Fibroblast of lung (primary cell): ENCODE measurements around the gene SDF2L1. TPM values are rescaled to one million over a fixed set of nuclear protein-coding genes. Genes with fewer than 3 reads are reported as not detected.
"Not testable (repeated sequence)": the region's sequence is repeated elsewhere in the genome, so short reads cannot be mapped to it uniquely, and the experiment has no call there.

Experiments used
- DNase-seq, 2 donors: peaks; one replicate each; pipeline versions ENCODE4 v3.0.0 to v3.0.0-alpha.2; 2010; ENCODE audit warnings: low read depth in 2 of 2
- H2AFZ ChIP-seq: 2 replicates; pipeline ENCODE4 v1.5.1; 2012; ENCODE audit warnings: low read length, control low read depth, inconsistent platforms
- H3K27ac ChIP-seq: 2 replicates; pipeline ENCODE4 v1.5.1; 2011; ENCODE audit warnings: low read length, control low read depth; ENCODE audit not compliant: insufficient read depth
- H3K27me3 ChIP-seq: 2 replicates; pipeline ENCODE4 v1.5.1; 2011; ENCODE audit warnings: mild to moderate bottlenecking, low read length; ENCODE audit not compliant: control insufficient read depth, insufficient read depth
- H3K36me3 ChIP-seq: 2 replicates; pipeline ENCODE4 v1.5.1; 2011; ENCODE audit warnings: low read length; ENCODE audit not compliant: control insufficient read depth, insufficient read depth
- H3K4me1 ChIP-seq: 2 replicates; pipeline ENCODE4 v1.5.1; 2011; ENCODE audit warnings: low read length; ENCODE audit not compliant: control insufficient read depth, insufficient read depth; ENCODE audit errors: extremely low read depth
- H3K4me2 ChIP-seq: 2 replicates; pipeline ENCODE4 v1.5.1; 2011; ENCODE audit warnings: low read length, control low read depth; ENCODE audit not compliant: insufficient read depth; ENCODE audit errors: extremely low read depth
- H3K4me3 ChIP-seq, 4 experiments: fragments of 200-600 bp in 1 of 4; sonication (generic) in 1 of 4; replicated peaks in 1 of 4; 2 replicates each; pipeline ENCODE4 v1.5.1; 2011 to 2016; ENCODE audit warnings: low read length in 4 of 4, low read depth in 3 of 4, mild to moderate bottlenecking in 3 of 4, control low read depth in 2 of 4, inconsistent platforms in 1 of 4, mixed read lengths in 1 of 4; ENCODE audit not compliant: insufficient read depth in 1 of 4; ENCODE audit errors: control extremely low read depth in 1 of 4
- H3K79me2 ChIP-seq: 2 replicates; pipeline ENCODE4 v1.5.1; 2012; ENCODE audit warnings: mild to moderate bottlenecking, low read length, inconsistent platforms; ENCODE audit not compliant: control insufficient read depth, insufficient read depth
- H3K9ac ChIP-seq: 2 replicates; pipeline ENCODE4 v1.5.1; 2011; ENCODE audit warnings: mild to moderate bottlenecking, low read length, control low read depth; ENCODE audit not compliant: insufficient read depth
- H3K9me3 ChIP-seq: 2 replicates; pipeline ENCODE4 v1.5.1; 2012; ENCODE audit warnings: low read depth, low read length; ENCODE audit not compliant: control insufficient read depth, insufficient read depth
- H4K20me1 ChIP-seq: 2 replicates; pipeline ENCODE4 v1.5.1; 2011; ENCODE audit warnings: low read length; ENCODE audit not compliant: control insufficient read depth, insufficient read depth; ENCODE audit errors: extremely low read depth
- CTCF ChIP-seq, 2 donors: IDR thresholded peaks in 1 of 2; conservative IDR thresholded peaks in 1 of 2; 1 replicate in 1 of 2; 2 replicates in 1 of 2; pipeline ENCODE4 v1.5.1; 2011 to 2012; ENCODE audit warnings: low read length in 2 of 2, control low read depth in 1 of 2, inconsistent platforms in 1 of 2, low read depth in 1 of 2, mild to moderate bottlenecking in 1 of 2
- EZH2 ChIP-seq: IDR thresholded peaks from 2 replicates; pipeline ENCODE4 v1.5.1; 2012; ENCODE audit warnings: low read length, control low read depth, mild to moderate bottlenecking; ENCODE audit errors: missing control alignments
- polyA plus RNA-seq, 2 donors: library from polyadenylated mRNA; depleted of rRNA in 1 of 2; stranded (reverse) in 1 of 2; unstranded in 1 of 2; fragments of >200 nt; gene quantifications; 2 replicates each; pipeline ENCODE4 v1.2.1, GENCODE V29; 2011 to 2012; ENCODE audit warnings: missing spikeins in 1 of 2
- total RNA-seq: library from RNA; depleted of rRNA; stranded (reverse); fragments of >200 nt; gene quantifications from 2 replicates; pipeline ENCODE4 v1.2.1, GENCODE V29; 2014

Gene SDF2L1
- total and polyA plus RNA-seq, 2 donors (not counting 1 experiment from before 2014, with no cell fraction given) = 12.0 to 13.2 TPM

- H4K20me1 ChIP-seq = no peaks in the 10 kb centered on the region
- TF ChIP-seq EZH2 (no peak), CTCF (conservative IDR thresholded peaks at IDR 0.05 in 1 of 2, IDR thresholded peaks at IDR 0.05 in 1 of 2; ENCODE audit: low read depth in 1 of 2, low read length in 2 of 2) (no peak)
- DNase-seq = no peak
Measured at GRCh38 chr22:21605887-21606564, 36.1 kb upstream of the SDF2L1 start.

GRCh38 chr22:21606775-21607174 lies 35.3 kb upstream of the SDF2L1 start:
- no peaks in the 10 kb centered on the region for H4K20me1 ChIP-seq
- H3K4me3 ChIP-seq = no peak overlapping the region
- TF ChIP-seq CTCF (conservative IDR thresholded peaks at IDR 0.05 in 1 of 2, IDR thresholded peaks at IDR 0.05 in 1 of 2; ENCODE audit: low read depth in 1 of 2, low read length in 2 of 2) (no peak), EZH2 (no peak)

More at GRCh38 chr22:21605887-21606564, 36.1 kb upstream of the SDF2L1 start:
- H3K36me3 ChIP-seq = no peaks in the 10 kb centered on the region
- no peak overlapping the region for H3K9ac ChIP-seq
- H3K4me3 ChIP-seq = no peak overlapping the region
- H3K27ac ChIP-seq = no peak overlapping the region
- no peak overlapping the region for H2AFZ ChIP-seq
- no peaks in the 10 kb centered on the region for H3K9me3 ChIP-seq
- no peaks in the 10 kb centered on the region for H3K27me3 ChIP-seq
- no peaks in the 10 kb centered on the region for H3K4me1 ChIP-seq
- H3K4me2 ChIP-seq = no peak overlapping the region
- H3K79me2 ChIP-seq = peaks cover 69% of the 10 kb centered on the region

GRCh38 chr22:21609556-21610157 lies 32.4 kb upstream of the SDF2L1 start:
- H2AFZ ChIP-seq, H4K20me1 ChIP-seq, H3K9me3 ChIP-seq, H3K27me3 ChIP-seq, H3K4me2 ChIP-seq, H3K4me3 ChIP-seq, H3K27ac ChIP-seq, H3K4me1 ChIP-seq, DNase-seq, H3K36me3 ChIP-seq, H3K9ac ChIP-seq: not testable (repeated sequence)
- peaks cover 76% of the 10 kb centered on the region for H3K79me2 ChIP-seq

More at GRCh38 chr22:21606775-21607174, 35.3 kb upstream of the SDF2L1 start:
- Histone ChIP-seq H3K27me3 (no peaks in the 10 kb centered on the region), H3K27ac (no peak overlapping the region), H2AFZ (no peak overlapping the region), H3K36me3 (peaks cover 6% of the 10 kb centered on the region), H3K4me2 (no peak overlapping the region), H3K79me2 (peaks cover 71% of the 10 kb centered on the region), H3K4me1 (no peaks in the 10 kb centered on the region), H3K9me3 (no peaks in the 10 kb centered on the region), H3K9ac (no peak overlapping the region)
- no peak for DNase-seq
